Erythroblast (primary cell): ENCODE measurements around the gene SYT9.

Source experiments
- GATA1 ChIP-seq: IDR thresholded peaks from 2 replicates; pipeline ENCODE4 v1.6.1; 2011; ENCODE audit warnings: low read depth, mild to moderate bottlenecking, control low read depth, low read length, moderate library complexity
- POLR2A ChIP-seq: IDR thresholded peaks from 2 replicates; pipeline ENCODE4 v1.6.1; 2011; ENCODE audit warnings: mild to moderate bottlenecking, low read length

DNA sequence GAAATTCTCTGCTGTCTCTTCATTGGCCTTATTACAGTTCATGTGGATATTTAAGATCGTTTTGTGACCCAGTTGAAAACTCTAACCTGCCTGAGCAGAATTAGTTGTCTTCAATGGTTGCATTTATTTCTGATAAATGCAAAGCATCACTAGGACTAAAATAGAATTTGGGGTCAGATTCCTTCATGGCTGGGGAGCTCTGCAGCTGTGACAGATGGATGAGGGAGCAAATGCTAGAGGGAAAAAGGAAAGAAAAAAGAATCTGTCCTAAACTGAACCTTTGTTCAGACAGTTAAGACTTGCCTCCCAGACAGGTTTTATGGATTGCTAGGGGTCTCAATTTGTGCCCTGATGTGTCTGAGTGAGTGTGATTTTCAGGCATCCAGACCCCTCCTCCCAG lies 113.0 kb downstream of the SYT9 start:
- TF ChIP-seq POLR2A (no peak), GATA1 (no peak)
